NAMALWA (cell line): Measurements from ENCODE around the gene VSTM2B.
"Not testable (repeated sequence)": the region's sequence is repeated elsewhere in the genome, so short reads cannot be mapped to it uniquely, and the experiment has no call there.

Experiments
- DNase-seq: peaks from one replicate; pipeline ENCODE4 v3.0.0-alpha.2; 2015; ENCODE audit warnings: low spot score

The VSTM2B gene

GRCh38 chr19:29531458-29532025, 5.7 kb downstream of the VSTM2B start:
- no peak for DNase-seq

- no peak for DNase-seq
Observed at GRCh38 chr19:29532097-29532496, 6.3 kb downstream of the VSTM2B start.

DNA sequence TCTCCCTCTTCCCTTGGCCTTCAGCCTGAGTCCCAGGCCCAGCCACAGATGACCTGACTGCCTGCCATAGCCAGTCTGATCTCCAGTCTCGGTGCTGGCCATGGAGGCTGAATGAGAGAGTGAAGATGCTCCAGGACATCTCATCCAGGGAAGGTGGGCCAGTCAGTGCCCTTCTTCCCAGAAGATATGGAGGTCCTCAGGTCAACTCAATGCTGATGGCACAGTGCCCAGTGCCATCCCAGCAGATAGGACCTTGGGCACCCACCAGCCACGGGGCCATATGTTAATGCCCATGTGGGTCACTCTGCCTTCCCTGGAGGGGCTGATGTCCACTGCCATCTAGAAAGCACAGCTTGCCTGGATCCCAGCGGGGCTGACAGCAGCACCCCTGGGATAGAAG, 7.2 kb downstream of the VSTM2B start:
- no peak for DNase-seq

- DNase-seq = no peak
Observed at GRCh38 chr19:29533578-29534544, 8.1 kb downstream of the VSTM2B start.

- no peak for DNase-seq
Observed at GRCh38 chr19:29535214-29535831, 9.5 kb downstream of the VSTM2B start.

DNA sequence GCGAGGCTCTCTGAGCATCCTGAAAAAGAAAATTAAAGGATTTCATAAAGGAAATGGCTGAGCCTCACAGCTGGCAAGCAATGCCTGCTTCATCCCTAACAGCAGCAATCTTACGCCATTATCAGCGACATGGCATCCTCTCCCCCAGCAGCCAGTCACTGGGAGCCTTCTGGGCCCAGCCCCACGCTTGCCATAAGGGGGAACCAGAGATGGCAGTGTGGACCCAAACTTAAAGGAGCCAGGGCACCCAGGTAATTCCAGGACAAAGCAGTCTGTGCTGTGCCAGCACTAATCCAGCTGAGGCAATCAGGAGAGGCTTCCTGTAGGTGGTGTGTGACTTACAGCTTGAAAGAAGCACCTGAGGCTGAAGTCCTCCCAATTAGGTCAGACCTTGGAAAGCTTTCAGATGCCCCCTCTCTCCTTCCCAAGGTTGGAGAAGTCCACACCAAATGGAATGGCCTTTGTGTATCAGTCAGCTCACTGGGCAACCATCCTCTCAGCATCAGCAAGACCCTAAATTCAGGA, 10.3 kb downstream of the VSTM2B start:
- DNase-seq = no peak

GRCh38 chr19:29537181-29537580, 11.4 kb downstream of the VSTM2B start:
- no peak for DNase-seq

- no peak for DNase-seq
Observed at GRCh38 chr19:29537601-29538000, 11.8 kb downstream of the VSTM2B start.

DNA sequence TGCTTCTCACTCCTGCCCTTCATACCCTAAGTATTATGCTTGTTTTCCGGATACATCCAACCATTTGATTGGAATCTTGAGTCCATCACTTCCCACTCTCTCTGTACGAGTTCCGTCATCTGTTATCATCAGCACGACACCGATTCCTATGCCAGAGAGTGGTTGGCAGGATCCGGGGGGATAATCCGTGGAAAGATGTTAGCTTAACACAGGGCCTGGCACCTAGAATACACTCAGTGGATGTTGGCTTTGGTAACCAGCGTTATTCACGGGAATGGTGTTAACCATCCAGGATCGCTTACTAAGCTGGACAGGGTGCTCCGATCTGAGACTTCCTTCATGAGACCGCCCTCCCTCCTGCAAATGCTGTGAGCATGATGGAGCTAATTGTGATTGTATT, 12.4 kb downstream of the VSTM2B start:
- DNase-seq = no peak

DNA sequence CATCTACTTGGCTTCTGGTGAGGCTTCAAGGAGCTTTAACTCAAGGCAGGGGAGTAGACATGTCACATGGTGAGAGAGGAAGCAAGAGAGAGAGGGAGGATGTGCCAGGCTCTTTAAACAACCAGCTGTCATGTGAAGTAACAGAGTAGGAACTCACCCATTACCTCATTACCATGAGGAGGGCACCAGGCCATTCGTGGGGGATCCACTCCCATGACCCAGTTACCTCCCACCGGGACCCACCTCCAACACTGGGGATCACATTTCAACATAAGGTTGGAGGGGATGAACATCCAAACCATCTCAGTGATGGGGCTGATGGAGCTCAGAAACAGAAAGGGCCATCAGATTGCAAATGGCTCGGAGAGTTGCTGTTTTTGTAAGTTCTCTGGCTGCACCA, 12.9 kb downstream of the VSTM2B start:
- no peak for DNase-seq

- DNase-seq = no peak
Observed at GRCh38 chr19:29539131-29539530, 13.3 kb downstream of the VSTM2B start.

- no peak for DNase-seq
Observed at GRCh38 chr19:29539670-29540069, 13.9 kb downstream of the VSTM2B start.

DNA sequence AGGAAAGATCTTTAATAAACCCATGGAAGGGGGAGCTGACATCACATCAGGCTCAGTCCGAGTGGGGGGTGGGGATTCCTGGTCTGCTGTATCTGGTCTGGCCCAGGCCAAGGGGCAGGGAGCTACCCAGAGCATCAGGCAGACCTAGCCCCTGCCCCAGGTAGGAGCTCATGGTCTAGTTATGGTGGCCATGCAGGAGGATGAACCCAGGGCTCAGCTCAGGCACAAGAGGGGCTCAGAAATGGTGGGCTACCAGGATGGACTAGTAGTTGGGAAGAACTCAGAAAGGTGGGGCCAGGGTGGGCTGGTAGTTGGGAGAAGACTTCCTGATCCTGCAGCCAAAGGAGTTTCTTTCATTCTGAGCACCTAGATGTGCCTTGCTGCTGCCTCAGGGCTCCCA, 14.3 kb downstream of the VSTM2B start:
- no peak for DNase-seq

GRCh38 chr19:29541473-29542253, 15.9 kb downstream of the VSTM2B start:
- DNase-seq = no peak

GRCh38 chr19:29542327-29542726, 16.5 kb downstream of the VSTM2B start:
- no peak for DNase-seq

DNA sequence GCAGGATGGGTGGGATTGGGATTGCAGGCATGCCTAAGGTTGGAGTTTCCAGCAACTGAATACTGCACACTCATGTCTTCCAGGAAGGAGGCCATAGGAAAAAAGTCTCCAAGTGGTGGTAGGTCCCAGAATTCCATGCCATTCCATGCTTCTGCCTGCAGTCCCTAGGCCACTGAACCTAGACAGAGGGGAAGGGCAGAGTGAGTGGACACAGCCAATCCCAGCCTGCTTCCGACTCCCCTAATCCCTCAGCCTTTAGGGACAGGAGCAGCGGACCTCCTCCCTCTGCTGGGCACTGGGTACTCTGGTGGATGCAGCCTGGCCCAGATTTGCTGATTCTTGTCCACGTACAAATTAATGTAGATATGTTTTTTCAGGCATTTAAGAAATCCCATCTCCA, 17.0 kb downstream of the VSTM2B start:
- DNase-seq = no peak

DNA sequence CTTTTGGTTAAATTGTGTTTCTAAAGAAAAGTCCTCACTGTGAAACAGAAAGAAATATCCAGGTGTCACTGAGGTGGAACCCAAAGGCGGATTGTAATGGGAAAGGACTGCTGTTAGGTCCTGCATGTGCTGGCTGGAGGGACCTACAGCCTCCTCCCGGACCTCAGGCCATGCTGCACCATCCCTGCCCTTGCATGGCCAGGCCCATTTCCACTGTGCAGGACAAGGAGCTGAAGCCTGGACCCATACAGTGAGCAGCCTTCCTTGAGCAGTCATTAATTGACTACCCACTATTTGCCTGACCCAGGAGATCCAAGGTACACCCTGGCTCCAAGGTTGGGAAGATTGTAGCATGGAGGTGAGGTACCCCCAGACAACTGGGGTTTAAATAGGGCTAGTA, 17.6 kb downstream of the VSTM2B start:
- no peak for DNase-seq

GRCh38 chr19:29544656-29545360, 19.0 kb downstream of the VSTM2B start:
- no peak for DNase-seq

GRCh38 chr19:29545447-29545846, 19.7 kb downstream of the VSTM2B start:
- not testable (repeated sequence) for DNase-seq

GRCh38 chr19:29545866-29546582, 20.2 kb downstream of the VSTM2B start:
- DNase-seq = no peak
